IPS-18a (cell line): ENCODE data around the gene ZW10.

Source experiments
- H3K27ac ChIP-seq: one replicate; pipeline ENCODE4 v1.5.1; 2013; ENCODE audit warnings: low read length
- H3K27me3 ChIP-seq: one replicate; pipeline ENCODE4 v1.6.1; 2013; ENCODE audit warnings: mild to moderate bottlenecking, low read length; ENCODE audit not compliant: control insufficient read depth, insufficient read depth
- H3K36me3 ChIP-seq: one replicate; pipeline ENCODE4 v1.6.1; 2013; ENCODE audit warnings: low read depth, low read length; ENCODE audit not compliant: control insufficient read depth
- H3K4me1 ChIP-seq: one replicate; pipeline ENCODE4 v1.6.1; 2013; ENCODE audit warnings: low read depth, low read length; ENCODE audit not compliant: control insufficient read depth
- H3K4me3 ChIP-seq: one replicate; pipeline ENCODE4 v1.5.1; 2013; ENCODE audit warnings: low read length
- H3K9ac ChIP-seq: one replicate; pipeline ENCODE4 v1.6.1; 2013; ENCODE audit warnings: mild to moderate bottlenecking, low read length, moderate library complexity
- H3K9me3 ChIP-seq: one replicate; pipeline ENCODE4 v1.6.1; 2013; ENCODE audit warnings: low read depth, low read length; ENCODE audit not compliant: control insufficient read depth

The ZW10 gene

DNA sequence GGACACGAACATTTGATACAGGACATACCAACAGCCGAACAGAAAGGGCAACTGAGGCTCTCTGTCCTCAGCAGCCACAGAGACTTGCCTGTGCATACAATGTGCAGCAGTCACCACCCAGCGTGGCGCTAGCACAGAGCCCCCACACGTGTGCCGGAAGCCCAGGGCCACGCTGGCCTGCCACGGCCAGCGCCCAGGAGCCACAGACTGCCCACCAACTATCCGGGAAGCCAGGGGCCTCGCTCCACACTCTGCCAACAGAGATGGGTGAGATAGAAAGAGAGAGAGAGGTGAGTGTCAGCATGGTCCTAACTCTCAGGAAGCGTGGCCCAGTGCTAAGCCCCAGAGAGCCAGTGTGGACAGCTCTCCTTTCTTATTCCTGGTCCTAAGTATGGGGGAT is 79.1 kb downstream of the ZW10 start:
- H3K9ac ChIP-seq = no peak overlapping the region
- no peaks in the 10 kb centered on the region for H3K4me1 ChIP-seq

DNA sequence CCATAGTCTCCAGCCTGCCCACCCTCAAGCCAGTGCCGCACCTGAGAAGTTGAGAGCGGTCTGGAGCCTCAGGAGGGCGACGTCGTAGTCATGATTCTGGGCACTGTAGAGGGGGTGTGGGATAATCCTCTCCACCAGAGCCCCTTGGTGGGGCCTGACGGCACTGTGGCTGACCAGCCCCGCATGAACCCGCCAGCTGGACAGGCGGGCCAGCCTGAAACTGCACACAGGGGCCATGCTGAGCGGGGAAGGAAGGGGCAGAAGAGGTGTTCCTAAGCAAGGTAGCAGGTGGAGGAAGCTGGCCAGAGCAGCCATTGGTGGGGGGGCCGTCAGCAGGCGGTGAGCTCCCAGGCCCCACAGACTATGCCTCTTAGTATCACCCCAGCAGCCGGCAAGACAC is 80.5 kb downstream of the ZW10 start:
- Histone ChIP-seq H3K27me3 (no peaks in the 10 kb centered on the region), H3K4me3 (no peak overlapping the region), H3K9me3 (no peaks in the 10 kb centered on the region)

More for the DNA sequence above, 79.1 kb downstream of the ZW10 start:
- Histone ChIP-seq H3K4me3 (no peak overlapping the region), H3K36me3 (no peaks in the 10 kb centered on the region), H3K27me3 (no peaks in the 10 kb centered on the region), H3K27ac (no peak overlapping the region), H3K9me3 (no peaks in the 10 kb centered on the region)

DNA sequence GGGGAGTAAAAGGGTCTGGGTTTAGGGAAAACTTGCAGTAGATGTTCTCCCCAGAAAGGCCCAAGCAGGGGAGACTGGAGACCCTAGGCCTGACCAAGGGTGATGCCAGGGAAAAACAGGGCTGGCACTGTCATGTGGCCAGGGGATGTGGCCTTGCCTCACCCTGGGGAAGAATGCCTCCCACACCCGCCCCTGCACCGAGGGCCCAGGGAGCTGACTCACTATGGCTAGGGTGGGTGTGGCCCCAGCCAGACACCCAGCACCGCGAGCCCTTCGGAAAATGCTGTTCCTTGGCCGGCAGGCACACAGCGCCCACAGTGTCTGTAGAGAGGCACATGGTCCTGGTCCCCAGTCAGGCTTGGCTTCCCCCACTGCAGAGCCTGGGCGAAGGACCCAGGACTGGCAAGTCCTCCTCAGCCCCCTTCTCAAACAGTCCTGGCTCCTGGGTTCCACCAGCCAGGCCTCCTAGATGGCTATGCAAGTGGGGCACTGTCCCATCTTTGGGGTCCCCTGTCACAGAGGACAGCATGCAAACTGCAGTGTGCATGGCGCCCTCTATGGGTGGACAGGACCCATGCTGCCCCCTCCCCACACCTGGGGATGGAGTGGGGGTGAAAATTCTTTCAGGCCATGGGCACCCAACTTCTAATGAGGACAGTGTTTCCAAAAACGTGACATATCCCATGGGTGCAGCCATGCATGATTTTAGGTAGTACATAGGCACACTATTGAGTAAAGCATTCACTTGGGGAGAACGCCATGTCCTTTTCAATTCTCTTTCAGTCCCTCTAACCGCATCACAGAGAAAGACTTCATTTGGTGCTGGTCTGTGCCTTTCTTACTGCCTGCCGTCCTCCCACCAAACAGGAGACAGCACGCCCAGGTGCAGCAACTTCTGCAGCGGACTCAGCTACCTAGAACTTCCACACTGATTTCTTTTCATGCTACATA is 82.6 kb downstream of the ZW10 start:
- no peak overlapping the region for H3K9ac ChIP-seq
- no peak overlapping the region for H3K27ac ChIP-seq
- no peaks in the 10 kb centered on the region for H3K36me3 ChIP-seq
- no peak overlapping the region for H3K4me3 ChIP-seq
- no peaks in the 10 kb centered on the region for H3K9me3 ChIP-seq
- H3K27me3 ChIP-seq = no peaks in the 10 kb centered on the region
- no peaks in the 10 kb centered on the region for H3K4me1 ChIP-seq

More for the DNA sequence above, 80.5 kb downstream of the ZW10 start:
- no peak overlapping the region for H3K9ac ChIP-seq
- H3K36me3 ChIP-seq = no peaks in the 10 kb centered on the region
- H3K4me1 ChIP-seq = no peaks in the 10 kb centered on the region
- H3K27ac ChIP-seq = no peak overlapping the region

DNA sequence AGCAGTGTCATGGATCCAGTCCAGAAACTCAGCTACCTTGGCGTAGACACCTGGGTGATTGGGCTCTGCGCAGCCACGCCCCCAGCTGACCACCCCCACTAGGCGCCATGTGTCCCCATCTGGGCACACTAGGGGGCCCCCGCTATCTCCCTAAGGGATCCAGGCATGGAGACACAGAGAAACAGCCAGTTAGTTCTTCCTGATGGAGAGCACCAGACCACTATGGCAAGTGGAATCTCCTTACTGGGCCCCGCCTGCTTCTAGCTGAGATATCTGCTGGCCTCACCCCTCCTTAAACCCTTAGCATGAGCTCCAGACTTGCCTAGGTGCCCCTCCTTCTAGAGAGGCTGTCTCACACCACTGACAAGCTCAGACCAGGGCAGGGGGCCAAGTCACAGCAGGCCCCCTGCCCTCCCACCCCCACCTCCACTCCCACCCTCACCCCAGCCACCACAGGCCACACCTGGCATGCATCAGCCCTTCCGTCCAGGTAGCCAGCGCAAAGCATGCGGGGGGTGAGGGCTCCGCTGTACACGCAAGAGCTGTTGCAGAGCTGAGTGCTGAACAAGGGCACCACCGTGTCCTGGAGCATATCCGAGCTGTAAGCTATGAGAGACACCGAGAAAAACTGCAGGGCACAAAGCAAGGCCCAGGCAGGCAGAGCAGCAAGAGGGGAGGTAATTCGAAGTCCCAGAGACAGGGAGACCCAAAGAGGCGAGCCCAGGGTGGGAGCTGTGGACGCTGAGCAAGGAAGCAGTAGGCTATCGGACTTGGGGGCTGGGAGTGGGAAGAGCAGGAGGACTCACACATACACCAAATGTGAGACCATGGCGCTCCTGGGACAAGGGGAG is 83.5 kb downstream of the ZW10 start:
- Histone ChIP-seq H3K4me1 (no peaks in the 10 kb centered on the region), H3K36me3 (no peaks in the 10 kb centered on the region), H3K27me3 (no peaks in the 10 kb centered on the region), H3K9ac (no peak overlapping the region), H3K27ac (no peak overlapping the region), H3K4me3 (no peak overlapping the region), H3K9me3 (no peaks in the 10 kb centered on the region)

DNA sequence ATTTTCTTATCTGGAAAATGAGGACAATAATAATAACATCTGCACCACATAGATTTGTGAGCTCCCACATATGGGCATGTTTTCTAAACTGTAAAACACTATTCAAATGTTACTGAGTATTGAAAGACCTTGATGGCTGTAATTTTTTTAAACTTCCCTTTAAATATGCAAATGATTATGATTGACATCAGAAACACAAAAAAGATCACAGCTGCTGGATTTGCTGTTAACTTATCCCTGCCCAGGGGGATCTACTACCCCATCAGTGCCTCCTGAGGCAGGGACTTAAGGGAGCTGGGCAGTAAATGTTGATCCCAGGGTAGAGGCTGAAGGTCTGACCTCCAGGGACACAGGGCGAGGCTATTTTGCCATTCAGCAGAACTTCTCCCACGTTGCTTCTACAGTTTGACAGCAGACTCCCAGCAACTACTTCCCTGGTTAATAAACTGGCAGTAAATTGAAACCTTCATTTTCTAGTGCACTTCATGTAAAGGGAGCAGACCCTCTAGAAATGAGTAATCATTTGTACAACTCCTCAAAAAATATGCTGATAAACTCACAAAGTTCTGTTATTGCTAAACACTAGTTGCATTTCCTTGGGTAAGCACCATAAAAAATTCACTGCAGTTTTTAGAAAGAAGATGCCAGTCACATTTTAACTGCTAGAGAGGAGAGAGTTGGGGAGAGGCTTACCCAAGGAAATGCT is 87.7 kb downstream of the ZW10 start:
- H3K4me1 ChIP-seq = no peaks in the 10 kb centered on the region
- no peaks in the 10 kb centered on the region for H3K27me3 ChIP-seq
- H3K36me3 ChIP-seq = no peaks in the 10 kb centered on the region
- no peak overlapping the region for H3K4me3 ChIP-seq
- no peak overlapping the region for H3K9ac ChIP-seq
- H3K27ac ChIP-seq = no peak overlapping the region
- no peaks in the 10 kb centered on the region for H3K9me3 ChIP-seq

DNA sequence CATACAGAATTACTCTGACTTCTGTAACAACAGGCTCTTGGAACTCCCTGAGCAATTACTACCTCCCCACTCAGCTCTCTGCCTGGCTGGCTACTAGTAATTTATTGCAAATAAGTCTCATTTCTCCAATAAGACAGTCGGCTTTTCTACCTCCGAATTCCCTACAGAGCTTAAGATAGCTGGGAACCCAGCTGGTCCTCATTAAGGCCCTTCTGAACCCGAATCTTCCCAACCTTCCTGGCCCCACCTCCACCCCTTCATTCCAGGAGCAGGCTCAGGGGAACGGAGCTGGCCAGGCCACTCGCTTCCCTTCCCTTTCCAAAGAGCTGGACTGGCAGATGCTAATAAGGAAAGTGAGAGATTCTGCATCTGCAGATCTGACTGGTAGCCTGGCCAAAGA is 89.0 kb downstream of the ZW10 start:
- Histone ChIP-seq H3K9ac (no peak overlapping the region), H3K36me3 (no peaks in the 10 kb centered on the region), H3K27me3 (no peaks in the 10 kb centered on the region), H3K9me3 (no peaks in the 10 kb centered on the region), H3K4me3 (no peak overlapping the region), H3K27ac (no peak overlapping the region), H3K4me1 (no peaks in the 10 kb centered on the region)

DNA sequence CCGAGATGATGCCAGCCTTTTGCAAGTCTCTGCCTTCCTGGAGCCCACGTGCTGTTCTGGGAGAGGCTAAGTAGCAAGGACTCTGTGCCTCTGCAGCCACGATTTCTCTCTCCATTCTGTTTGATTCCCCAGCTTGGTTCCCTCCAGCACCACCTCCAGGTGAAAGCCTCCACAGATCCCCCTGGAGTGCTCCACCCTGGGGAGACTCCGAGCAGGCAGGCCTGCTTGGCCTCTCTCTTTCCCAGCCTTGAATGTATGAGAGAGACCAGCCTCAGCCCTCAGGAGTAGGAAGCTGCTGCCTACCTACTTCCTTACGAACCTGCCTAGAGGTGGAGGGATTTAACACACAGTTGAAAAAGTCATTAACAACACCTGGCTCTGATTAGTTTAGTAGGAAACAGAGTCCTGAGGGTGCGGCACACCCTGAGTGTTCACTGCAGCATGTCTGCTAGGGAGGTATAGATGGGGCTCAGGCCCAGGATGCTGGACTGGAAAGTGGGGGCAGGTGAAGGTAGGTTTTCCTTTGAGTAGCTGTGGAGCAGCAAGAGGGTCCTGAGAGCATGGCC is 89.9 kb downstream of the ZW10 start:
- H3K9me3 ChIP-seq = no peaks in the 10 kb centered on the region
- H3K4me1 ChIP-seq = no peaks in the 10 kb centered on the region
- no peaks in the 10 kb centered on the region for H3K36me3 ChIP-seq
- no peak overlapping the region for H3K9ac ChIP-seq
- H3K27ac ChIP-seq = no peak overlapping the region
- no peaks in the 10 kb centered on the region for H3K27me3 ChIP-seq
- H3K4me3 ChIP-seq = no peak overlapping the region
